T-helper 1 cell treated with Interleukin-12 subunit alpha and Interleukin-12 subunit beta and Interleukin-4 antibody, amounts not matched to agents 30 μg/mL and 1 μg/mL, for 36 hours (primary cell): ENCODE measurements around the gene CEP72.

ENCODE experiments used
- H3K27ac Mint-ChIP-seq: one replicate; pipeline ENCODE4 v1.8.0; 2021; ENCODE audit warnings: mild to moderate bottlenecking, mixed read lengths
- H3K27me3 Mint-ChIP-seq: one replicate; pipeline ENCODE4 v1.8.0; 2021; ENCODE audit warnings: low read depth, mixed read lengths
- H3K36me3 Mint-ChIP-seq: one replicate; pipeline ENCODE4 v1.8.0; 2021; ENCODE audit warnings: low read depth, mixed read lengths
- H3K4me1 Mint-ChIP-seq: one replicate; pipeline ENCODE4 v1.8.0; 2021; ENCODE audit warnings: low read depth, mixed read lengths
- H3K4me3 Mint-ChIP-seq: one replicate; pipeline ENCODE4 v1.8.0; 2021; ENCODE audit warnings: mild to moderate bottlenecking, moderate library complexity, mixed read lengths
- H3K9me3 Mint-ChIP-seq: one replicate; pipeline ENCODE4 v1.8.0; 2021; ENCODE audit warnings: mixed read lengths

The CEP72 gene

GRCh38 chr5:640461-641330, 28.6 kb downstream of the CEP72 start:
- H3K4me1 Mint-ChIP-seq: peaks cover 2% of the 10 kb centered on the region
- H3K27ac Mint-ChIP-seq: no peak overlapping the region
- no peaks in the 10 kb centered on the region for H3K27me3 Mint-ChIP-seq
- no peak overlapping the region for H3K4me3 Mint-ChIP-seq
- H3K9me3 Mint-ChIP-seq: no peaks in the 10 kb centered on the region
- H3K36me3 Mint-ChIP-seq: peaks cover 23% of the 10 kb centered on the region

- Mint-ChIP-seq H3K27me3 (no peaks in the 10 kb centered on the region), H3K27ac (no peak overlapping the region)
Observed at GRCh38 chr5:641331-641765, 29.2 kb downstream of the CEP72 start.

GRCh38 chr5:642481-642880, 30.3 kb downstream of the CEP72 start:
- no peaks in the 10 kb centered on the region for H3K27me3 Mint-ChIP-seq
- H3K4me1 Mint-ChIP-seq: peaks cover 2% of the 10 kb centered on the region
- H3K27ac Mint-ChIP-seq: no peak overlapping the region
- H3K36me3 Mint-ChIP-seq: peaks cover 18% of the 10 kb centered on the region
- H3K4me3 Mint-ChIP-seq: no peak overlapping the region
- no peaks in the 10 kb centered on the region for H3K9me3 Mint-ChIP-seq

More at GRCh38 chr5:641331-641765, 29.2 kb downstream of the CEP72 start:
- no peak overlapping the region for H3K4me3 Mint-ChIP-seq
- peaks cover 2% of the 10 kb centered on the region for H3K4me1 Mint-ChIP-seq
- peaks cover 23% of the 10 kb centered on the region for H3K36me3 Mint-ChIP-seq
- no peaks in the 10 kb centered on the region for H3K9me3 Mint-ChIP-seq

GRCh38 chr5:643351-643801, 31.2 kb downstream of the CEP72 start:
- no peak overlapping the region for H3K4me3 Mint-ChIP-seq
- no peaks in the 10 kb centered on the region for H3K27me3 Mint-ChIP-seq
- peaks cover 17% of the 10 kb centered on the region for H3K36me3 Mint-ChIP-seq
- no peaks in the 10 kb centered on the region for H3K9me3 Mint-ChIP-seq
- peaks cover 2% of the 10 kb centered on the region for H3K4me1 Mint-ChIP-seq
- H3K27ac Mint-ChIP-seq: no peak overlapping the region

GRCh38 chr5:643811-644271, 31.7 kb downstream of the CEP72 start:
- Mint-ChIP-seq H3K36me3 (peaks cover 17% of the 10 kb centered on the region), H3K9me3 (no peaks in the 10 kb centered on the region), H3K4me1 (peaks cover 2% of the 10 kb centered on the region), H3K4me3 (no peak overlapping the region), H3K27ac (no peak overlapping the region), H3K27me3 (no peaks in the 10 kb centered on the region)

- Mint-ChIP-seq H3K9me3 (no peaks in the 10 kb centered on the region), H3K36me3 (peaks cover 17% of the 10 kb centered on the region), H3K4me1 (peaks cover 2% of the 10 kb centered on the region), H3K27ac (no peak overlapping the region), H3K27me3 (no peaks in the 10 kb centered on the region), H3K4me3 (no peak overlapping the region)
Observed at GRCh38 chr5:644509-644908, 32.4 kb downstream of the CEP72 start.

- Mint-ChIP-seq H3K4me1 (peaks cover 2% of the 10 kb centered on the region), H3K4me3 (no peak overlapping the region), H3K36me3 (peaks cover 17% of the 10 kb centered on the region), H3K9me3 (no peaks in the 10 kb centered on the region), H3K27ac (no peak overlapping the region), H3K27me3 (no peaks in the 10 kb centered on the region)
Observed at GRCh38 chr5:644971-645370, 32.8 kb downstream of the CEP72 start.

GRCh38 chr5:645421-645820, 33.3 kb downstream of the CEP72 start:
- Mint-ChIP-seq H3K27ac (no peak overlapping the region), H3K9me3 (no peaks in the 10 kb centered on the region), H3K27me3 (no peaks in the 10 kb centered on the region), H3K4me3 (no peak overlapping the region), H3K36me3 (peaks cover 14% of the 10 kb centered on the region), H3K4me1 (peaks cover 2% of the 10 kb centered on the region)

- H3K27ac Mint-ChIP-seq: no peak overlapping the region
Observed at GRCh38 chr5:646396-647201, 34.5 kb downstream of the CEP72 start.

GRCh38 chr5:647311-647710, 35.2 kb downstream of the CEP72 start:
- Mint-ChIP-seq H3K4me1 (peaks cover 2% of the 10 kb centered on the region), H3K36me3 (peaks cover 14% of the 10 kb centered on the region), H3K27ac (no peak overlapping the region), H3K27me3 (no peaks in the 10 kb centered on the region), H3K9me3 (no peaks in the 10 kb centered on the region), H3K4me3 (no peak overlapping the region)

More at GRCh38 chr5:646396-647201, 34.5 kb downstream of the CEP72 start:
- no peaks in the 10 kb centered on the region for H3K27me3 Mint-ChIP-seq
- peaks cover 2% of the 10 kb centered on the region for H3K4me1 Mint-ChIP-seq
- H3K4me3 Mint-ChIP-seq: no peak overlapping the region
- peaks cover 14% of the 10 kb centered on the region for H3K36me3 Mint-ChIP-seq
- no peaks in the 10 kb centered on the region for H3K9me3 Mint-ChIP-seq

GRCh38 chr5:647727-648126, 35.6 kb downstream of the CEP72 start:
- Mint-ChIP-seq H3K27me3 (no peaks in the 10 kb centered on the region), H3K27ac (no peak overlapping the region), H3K4me3 (no peak overlapping the region)

GRCh38 chr5:651296-652022, 39.3 kb downstream of the CEP72 start:
- no peak overlapping the region for H3K27ac Mint-ChIP-seq
- no peaks in the 10 kb centered on the region for H3K27me3 Mint-ChIP-seq
- no peaks in the 10 kb centered on the region for H3K4me1 Mint-ChIP-seq
- H3K4me3 Mint-ChIP-seq: no peak overlapping the region
- no peaks in the 10 kb centered on the region for H3K9me3 Mint-ChIP-seq
- H3K36me3 Mint-ChIP-seq: peaks cover 8% of the 10 kb centered on the region

More at GRCh38 chr5:647727-648126, 35.6 kb downstream of the CEP72 start:
- Mint-ChIP-seq H3K4me1 (peaks cover 2% of the 10 kb centered on the region), H3K36me3 (peaks cover 16% of the 10 kb centered on the region), H3K9me3 (no peaks in the 10 kb centered on the region)

- H3K9me3 Mint-ChIP-seq: no peaks in the 10 kb centered on the region
- H3K4me1 Mint-ChIP-seq: no peaks in the 10 kb centered on the region
- H3K4me3 Mint-ChIP-seq: no peak overlapping the region
- H3K27me3 Mint-ChIP-seq: no peaks in the 10 kb centered on the region
- H3K36me3 Mint-ChIP-seq: peaks cover 8% of the 10 kb centered on the region
- H3K27ac Mint-ChIP-seq: no peak overlapping the region
Observed at GRCh38 chr5:652023-652515, 39.9 kb downstream of the CEP72 start.

- Mint-ChIP-seq H3K4me3 (no peak overlapping the region), H3K36me3 (peaks cover 14% of the 10 kb centered on the region), H3K9me3 (no peaks in the 10 kb centered on the region), H3K4me1 (no peaks in the 10 kb centered on the region), H3K27me3 (no peaks in the 10 kb centered on the region), H3K27ac (no peak overlapping the region)
Observed at GRCh38 chr5:652773-653350, 40.7 kb downstream of the CEP72 start.
